Measurements from ENCODE around the gene KLK3. TPM values are rescaled to one million over a fixed set of nuclear protein-coding genes. Genes with fewer than 3 reads are reported as not detected.
A peak's percentile ranks its signal among the peaks of the same experiment; 100 is the strongest.
"Not testable (repeated sequence)": the region's sequence is repeated elsewhere in the genome, so short reads cannot be mapped to it uniquely, and the experiment has no call there.

KLK3 gene
- polyA plus RNA-seq, 6 donors from 2014 or later = not detected

- peak overlapping the region in 1 of 8 donors; percentile 6 for H3K4me3 Mint-ChIP-seq
- H3K27me3 Mint-ChIP-seq = peaks cover 16 to 28% (median 23%) of the 10 kb centered on the region in 3 donors
- no peak overlapping the region for H3K27ac Mint-ChIP-seq
- H3K36me3 Mint-ChIP-seq = no peaks in the 10 kb centered on the region
- no peaks in the 10 kb centered on the region for H3K9me3 Mint-ChIP-seq
- DNase-seq (no peak), ATAC-seq (ENCODE audit: low read depth in 2 of 2) (no peak)
- peaks cover 0 to 10% (median 0%) of the 10 kb centered on the region in 3 donors for H3K4me1 Mint-ChIP-seq
These were observed 24.1 kb downstream of the KLK3 start for GRCh38 chr19:50878851-50879250.

GRCh38 chr19:50880241-50880640 lies 25.5 kb downstream of the KLK3 start:
- ATAC-seq (ENCODE audit: low read depth in 2 of 2) (no peak), DNase-seq (no peak)
- peaks cover 0 to 10% (median 0%) of the 10 kb centered on the region in 3 donors for H3K4me1 Mint-ChIP-seq
- H3K27me3 Mint-ChIP-seq = peaks cover 22 to 31% (median 29%) of the 10 kb centered on the region in 3 donors
- no peaks in the 10 kb centered on the region for H3K9me3 Mint-ChIP-seq
- H3K27ac Mint-ChIP-seq = no peak overlapping the region
- H3K4me3 Mint-ChIP-seq = no peak overlapping the region
- H3K36me3 Mint-ChIP-seq = no peaks in the 10 kb centered on the region

GRCh38 chr19:50882188-50882587 lies 27.5 kb downstream of the KLK3 start:
- Mint-ChIP-seq H3K27me3 (peaks cover 28 to 47% (median 35%) of the 10 kb centered on the region in 3 donors), H3K27ac (no peak overlapping the region)
- no peak for ATAC-seq (ENCODE audit: low read depth in 2 of 2)

GRCh38 chr19:50889638-50890037 lies 34.9 kb downstream of the KLK3 start:
- Mint-ChIP-seq H3K4me1 (peaks cover 3 to 37% (median 13%) of the 10 kb centered on the region in 3 donors), H3K36me3 (peaks cover 0 to 4% of the 10 kb centered on the region in 2 donors), H3K27me3 (peaks cover 22 to 31% (median 25%) of the 10 kb centered on the region in 3 donors), H3K27ac (no peak overlapping the region), H3K9me3 (peaks cover 0 to 6% (median 4%) of the 10 kb centered on the region in 7 donors), H3K4me3 (no peak overlapping the region)
- DNase-seq = no peak
- ATAC-seq (ENCODE audit: low read depth in 2 of 2) = no peak

More at GRCh38 chr19:50882188-50882587, 27.5 kb downstream of the KLK3 start:
- no peak for DNase-seq
- Mint-ChIP-seq H3K4me3 (no peak overlapping the region), H3K36me3 (no peaks in the 10 kb centered on the region), H3K9me3 (no peaks in the 10 kb centered on the region), H3K4me1 (peaks cover 0 to 5% (median 0%) of the 10 kb centered on the region in 3 donors)

- Mint-ChIP-seq H3K36me3 (peaks cover 0 to 12% of the 10 kb centered on the region in 2 donors), H3K9me3 (peaks cover 0 to 12% (median 7%) of the 10 kb centered on the region in 7 donors), H3K4me3 (peak overlapping the region in 1 of 8 donors; percentile 16), H3K27ac (peak overlapping the region in 3 of 6 donors; percentile 71 to 89 (median 80)), H3K4me1 (peaks cover 3 to 46% (median 13%) of the 10 kb centered on the region in 3 donors), H3K27me3 (peaks cover 16 to 30% (median 18%) of the 10 kb centered on the region in 3 donors)
- DNase-seq = no peak
- peak; percentile 66 to 76 for ATAC-seq (ENCODE audit: low read depth in 2 of 2)
These were observed 35.9 kb downstream of the KLK3 start for GRCh38 chr19:50890422-50891252.

GRCh38 chr19:50891253-50891625 lies 36.5 kb downstream of the KLK3 start:
- Mint-ChIP-seq H3K27me3 (peaks cover 12 to 24% (median 18%) of the 10 kb centered on the region in 3 donors), H3K27ac (peak overlapping the region in 4 of 6 donors; percentile 65 to 89 (median 78))
- ATAC-seq (ENCODE audit: low read depth in 2 of 2) = no peak

GRCh38 chr19:50893047-50893736 lies 38.5 kb downstream of the KLK3 start:
- ATAC-seq (ENCODE audit: low read depth in 2 of 2) = no peak
- H3K27me3 Mint-ChIP-seq = peaks cover 5 to 14% (median 8%) of the 10 kb centered on the region in 3 donors
- H3K36me3 Mint-ChIP-seq = peaks cover 0 to 12% of the 10 kb centered on the region in 2 donors
- H3K4me1 Mint-ChIP-seq = peaks cover 10 to 66% (median 20%) of the 10 kb centered on the region in 3 donors
- DNase-seq = no peak
- peak overlapping the region in 3 of 6 donors; percentile 32 to 64 (median 39) for H3K27ac Mint-ChIP-seq
- peaks cover 0 to 12% (median 7%) of the 10 kb centered on the region in 7 donors for H3K9me3 Mint-ChIP-seq
- H3K4me3 Mint-ChIP-seq = peak overlapping the region in 1 of 8 donors; percentile 67

More at GRCh38 chr19:50891253-50891625, 36.5 kb downstream of the KLK3 start:
- Mint-ChIP-seq H3K36me3 (peaks cover 0 to 12% of the 10 kb centered on the region in 2 donors), H3K9me3 (peaks cover 0 to 12% (median 7%) of the 10 kb centered on the region in 7 donors), H3K4me3 (peak overlapping the region in 1 of 8 donors; percentile 23), H3K4me1 (peaks cover 3 to 50% (median 13%) of the 10 kb centered on the region in 3 donors)
- no peak for DNase-seq

GRCh38 chr19:50894478-50895356 lies 40.0 kb downstream of the KLK3 start:
- Mint-ChIP-seq H3K9me3 (peaks cover 0 to 12% (median 7%) of the 10 kb centered on the region in 7 donors), H3K27me3 (peaks cover 0 to 17% (median 5%) of the 10 kb centered on the region in 3 donors), H3K4me3 (no peak overlapping the region), H3K4me1 (peaks cover 10 to 71% (median 16%) of the 10 kb centered on the region in 3 donors), H3K36me3 (peaks cover 0 to 12% of the 10 kb centered on the region in 2 donors), H3K27ac (peak overlapping the region in 2 of 6 donors; percentile 78 to 96)
- DNase-seq (no peak), ATAC-seq (ENCODE audit: low read depth in 2 of 2) (no peak)

GRCh38 chr19:50896089-50896590 lies 41.4 kb downstream of the KLK3 start:
- Mint-ChIP-seq H3K27ac (peak overlapping the region; percentile 31 to 96 (median 90)), H3K36me3 (peaks cover 0 to 12% of the 10 kb centered on the region in 2 donors), H3K4me1 (peaks cover 9 to 65% (median 9%) of the 10 kb centered on the region in 3 donors), H3K9me3 (peaks cover 0 to 12% (median 7%) of the 10 kb centered on the region in 7 donors), H3K4me3 (peak overlapping the region in 1 of 8 donors; percentile 27), H3K27me3 (peaks cover 0 to 17% (median 5%) of the 10 kb centered on the region in 3 donors)
- not testable (repeated sequence) for ATAC-seq (ENCODE audit: low read depth in 2 of 2); DNase-seq

GRCh38 chr19:50896591-50897190 lies 42.0 kb downstream of the KLK3 start:
- peak overlapping the region; percentile 31 to 96 (median 90) for H3K27ac Mint-ChIP-seq
- peak overlapping the region in 4 of 8 donors; percentile 6 to 27 (median 24) for H3K4me3 Mint-ChIP-seq
- peaks cover 0 to 12% of the 10 kb centered on the region in 2 donors for H3K36me3 Mint-ChIP-seq
- peak; percentile 89 to 90 for ATAC-seq (ENCODE audit: low read depth in 2 of 2)
- peak; percentile 56 for DNase-seq
- H3K9me3 Mint-ChIP-seq = peaks cover 0 to 12% (median 7%) of the 10 kb centered on the region in 7 donors
- peaks cover 7 to 60% (median 9%) of the 10 kb centered on the region in 3 donors for H3K4me1 Mint-ChIP-seq
- H3K27me3 Mint-ChIP-seq = peaks cover 5 to 17% (median 8%) of the 10 kb centered on the region in 3 donors

- peak overlapping the region; percentile 5 to 96 (median 88) for H3K27ac Mint-ChIP-seq
- H3K36me3 Mint-ChIP-seq = peaks cover 0 to 12% of the 10 kb centered on the region in 2 donors
- peaks cover 5 to 17% (median 8%) of the 10 kb centered on the region in 3 donors for H3K27me3 Mint-ChIP-seq
- DNase-seq (no peak), ATAC-seq (ENCODE audit: low read depth in 2 of 2) (peak; percentile 40 to 49)
- peaks cover 0 to 12% (median 7%) of the 10 kb centered on the region in 7 donors for H3K9me3 Mint-ChIP-seq
- peak overlapping the region in 2 of 8 donors; percentile 6 to 25 for H3K4me3 Mint-ChIP-seq
- H3K4me1 Mint-ChIP-seq = peaks cover 7 to 55% (median 9%) of the 10 kb centered on the region in 3 donors
These were observed 42.5 kb downstream of the KLK3 start for GRCh38 chr19:50897191-50897607.

Data from naive B cell (primary cell).